Activated CD4-positive, alpha-beta T cell treated with anti-CD3 and anti-CD28 coated beads for 24 hours (primary cell): Measurements from ENCODE around the gene AGBL1.

ENCODE experiments used
- DNase-seq, 2 donors: peaks; one replicate each; pipeline ENCODE4 v3.0.0-alpha.2; 2020; ENCODE audit warnings: low read depth in 2 of 2

AGBL1 gene

GRCh38 chr15:86711476-86711875 is 631.8 kb downstream of the AGBL1 start:
- no peak for DNase-seq

DNA sequence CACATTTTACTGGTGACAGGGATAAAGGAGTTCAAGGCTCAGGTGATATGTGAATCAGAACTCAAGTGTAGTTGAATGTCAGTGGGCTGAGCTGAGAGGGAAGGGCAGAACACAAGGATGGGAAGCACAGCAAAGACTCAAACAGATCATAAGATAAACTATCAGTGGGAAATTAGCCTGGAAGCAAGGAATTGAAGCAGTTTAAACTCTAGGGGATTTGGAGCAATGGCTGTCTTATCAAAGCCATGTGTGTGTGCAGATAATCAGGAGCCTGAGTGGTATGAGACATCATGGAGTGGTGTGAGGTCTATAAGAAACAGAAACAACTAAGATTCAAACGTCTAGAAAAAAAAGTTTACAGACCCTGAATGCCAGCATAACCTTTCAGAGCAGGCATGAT is 634.6 kb downstream of the AGBL1 start:
- DNase-seq, result no peak

- no peak for DNase-seq
Measured at GRCh38 chr15:86725628-86726027, 646.0 kb downstream of the AGBL1 start.

- no peak for DNase-seq
Measured at GRCh38 chr15:86735247-86736040, 655.8 kb downstream of the AGBL1 start.

GRCh38 chr15:86741917-86742316 is 662.2 kb downstream of the AGBL1 start:
- no peak for DNase-seq

DNA sequence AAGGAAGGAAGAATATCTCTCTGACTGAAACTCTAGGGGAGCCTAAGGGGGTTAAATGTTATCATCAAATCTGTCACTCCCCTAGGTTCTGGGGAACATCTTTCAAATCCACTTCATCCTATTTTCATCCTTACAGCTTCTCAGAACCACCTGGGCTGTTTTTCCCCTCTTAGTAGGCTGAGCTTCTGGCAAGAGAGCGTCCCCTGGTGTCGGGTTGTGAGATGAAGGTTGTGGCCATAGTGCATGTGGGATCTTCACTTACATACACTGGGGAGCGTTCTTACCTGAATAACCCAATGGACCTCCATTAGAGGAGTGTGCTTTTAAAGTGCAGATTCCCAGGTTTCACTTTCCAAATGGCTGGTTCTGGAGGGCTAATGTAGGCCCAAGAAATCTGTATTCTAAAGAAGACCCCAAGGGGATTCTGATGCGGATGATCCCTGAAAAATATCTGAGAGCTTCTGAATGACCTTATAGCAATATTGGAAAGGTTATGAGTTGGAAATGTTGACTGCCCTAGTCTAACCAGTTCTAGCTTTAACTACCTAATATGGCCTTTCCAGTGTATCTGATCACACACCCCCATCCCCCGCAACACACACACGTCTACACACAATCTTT is 663.7 kb downstream of the AGBL1 start:
- peak; percentile 49 to 57 for DNase-seq

DNA sequence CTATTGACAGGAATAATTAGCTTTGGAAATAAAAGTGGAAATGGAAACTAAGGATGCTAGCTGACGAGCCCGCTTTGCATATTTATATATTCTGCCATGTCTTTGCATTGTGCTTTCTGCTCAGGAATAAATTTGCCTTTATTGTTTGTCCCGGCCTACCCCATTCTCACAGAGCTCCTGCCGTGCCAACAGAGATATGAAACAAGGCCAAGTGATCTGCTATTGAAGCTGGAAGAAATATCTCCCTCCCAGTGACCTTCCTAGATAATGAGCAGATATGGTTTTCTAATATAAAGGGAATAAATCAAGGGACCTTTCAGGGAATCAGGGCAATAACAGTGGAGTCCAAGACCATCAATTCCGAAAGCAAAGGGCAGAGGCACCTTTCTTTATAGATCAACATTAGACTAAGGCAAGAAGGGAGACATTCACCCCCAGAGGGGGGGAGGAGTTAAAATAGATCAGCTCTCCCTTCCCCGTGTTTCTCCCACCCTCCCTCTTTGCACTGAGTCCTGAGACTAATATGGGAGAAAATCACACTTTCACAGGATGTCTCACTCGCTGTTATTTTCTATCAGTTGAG is 664.6 kb downstream of the AGBL1 start:
- DNase-seq, result no peak

- no peak for DNase-seq
Measured at GRCh38 chr15:86751116-86751515, 671.4 kb downstream of the AGBL1 start.

DNA sequence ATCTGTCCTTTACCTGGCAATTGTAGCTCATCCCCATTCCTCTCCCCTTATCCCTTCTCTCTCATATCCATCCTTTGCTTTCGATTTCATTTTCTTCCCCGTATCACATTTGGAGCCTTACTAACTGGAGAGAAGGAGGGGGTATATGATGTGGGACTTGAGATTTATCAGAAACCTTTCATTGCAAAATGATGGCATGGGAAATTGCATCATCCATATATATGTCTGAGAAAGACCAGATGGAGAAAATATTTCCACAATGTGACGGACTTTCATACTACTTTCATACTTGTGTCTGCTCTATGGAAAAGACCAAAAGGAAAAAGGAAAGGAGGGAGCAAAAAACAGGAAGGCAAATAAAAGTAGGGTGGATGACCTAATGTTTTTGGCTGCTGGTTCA is 675.2 kb downstream of the AGBL1 start:
- no peak for DNase-seq

GRCh38 chr15:86756688-86757087 is 677.0 kb downstream of the AGBL1 start:
- no peak for DNase-seq

GRCh38 chr15:86759800-86760523 is 680.3 kb downstream of the AGBL1 start:
- no peak for DNase-seq

DNA sequence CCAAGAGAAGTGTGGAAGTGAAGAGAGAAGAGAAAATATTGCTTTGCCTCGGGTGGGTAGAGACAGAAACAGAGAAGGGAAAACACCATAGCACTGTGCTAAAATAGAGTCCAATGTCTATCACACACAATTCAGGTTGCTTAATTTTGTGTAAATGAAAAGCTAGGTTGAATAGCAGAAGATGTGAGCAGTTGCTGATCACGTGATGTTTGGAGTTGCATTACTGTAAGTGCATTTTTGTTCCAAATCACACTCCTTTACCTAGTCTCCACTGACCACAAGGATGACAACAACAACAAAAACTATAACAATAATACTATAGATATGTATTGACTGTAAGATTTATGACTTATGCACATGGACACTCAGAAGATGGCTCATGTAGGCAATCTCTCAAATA is 683.2 kb downstream of the AGBL1 start:
- no peak for DNase-seq

GRCh38 chr15:86764021-86764420 is 684.4 kb downstream of the AGBL1 start:
- DNase-seq, result no peak

DNA sequence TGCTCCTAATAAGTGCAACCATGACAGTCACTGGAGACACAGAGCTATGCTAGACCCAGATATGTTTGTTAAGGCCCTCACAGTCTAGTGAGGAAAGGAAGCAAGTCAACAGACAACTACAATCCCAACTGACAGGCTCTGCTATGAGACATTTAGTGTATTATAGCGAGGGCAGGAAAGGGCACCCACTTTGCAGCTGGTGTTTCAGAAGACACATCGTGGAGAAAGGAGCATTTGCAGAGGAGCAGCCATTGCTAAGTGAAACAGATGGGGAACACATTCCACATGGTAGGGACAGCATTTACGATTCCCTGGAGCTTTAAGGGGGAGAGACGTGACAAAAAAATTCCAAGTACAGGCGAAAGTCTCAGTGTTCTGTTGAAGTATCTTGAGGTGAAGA is 685.6 kb downstream of the AGBL1 start:
- DNase-seq, result no peak

- no peak for DNase-seq
Measured at GRCh38 chr15:86772369-86773059, 692.8 kb downstream of the AGBL1 start.

DNA sequence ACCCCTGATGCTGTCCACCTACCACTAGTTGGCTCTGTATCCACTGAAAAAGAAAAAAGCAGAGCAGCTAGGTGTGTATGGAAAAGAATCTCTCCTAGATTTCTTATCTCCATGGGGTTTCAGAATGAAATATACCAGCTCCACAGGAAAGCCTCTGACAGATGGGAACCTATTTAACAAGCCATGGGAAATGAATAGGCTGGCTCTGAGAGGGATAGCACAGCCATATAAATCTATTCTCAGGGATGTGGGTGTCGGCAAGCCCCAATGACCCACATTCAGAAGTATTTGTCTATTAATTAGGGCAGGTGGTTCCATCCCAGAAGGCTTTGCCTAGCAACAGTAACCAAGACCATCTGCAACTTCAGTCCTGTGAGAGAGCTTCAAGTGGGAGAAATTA is 694.1 kb downstream of the AGBL1 start:
- DNase-seq, result no peak

DNA sequence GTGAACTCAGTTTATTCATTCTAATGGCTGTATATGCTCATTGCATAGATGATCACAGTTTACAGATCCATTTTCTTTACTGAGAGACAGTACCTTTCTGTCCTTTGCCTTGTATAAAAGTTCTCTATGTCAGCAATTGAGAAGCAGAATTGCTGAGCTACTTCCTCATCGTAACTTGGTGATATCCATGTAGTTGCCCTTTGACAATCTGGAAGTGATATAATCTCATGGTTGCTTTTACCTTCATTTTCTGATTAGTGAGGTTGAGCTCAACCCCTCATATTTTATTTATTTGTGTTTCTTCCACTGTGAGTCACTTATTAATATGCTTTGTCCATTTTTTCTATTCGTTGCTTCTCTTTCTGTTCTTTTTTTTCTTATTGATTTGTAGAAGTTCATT is 696.5 kb downstream of the AGBL1 start:
- DNase-seq, result no peak

GRCh38 chr15:86796521-86796920 is 716.9 kb downstream of the AGBL1 start:
- DNase-seq, result no peak

DNA sequence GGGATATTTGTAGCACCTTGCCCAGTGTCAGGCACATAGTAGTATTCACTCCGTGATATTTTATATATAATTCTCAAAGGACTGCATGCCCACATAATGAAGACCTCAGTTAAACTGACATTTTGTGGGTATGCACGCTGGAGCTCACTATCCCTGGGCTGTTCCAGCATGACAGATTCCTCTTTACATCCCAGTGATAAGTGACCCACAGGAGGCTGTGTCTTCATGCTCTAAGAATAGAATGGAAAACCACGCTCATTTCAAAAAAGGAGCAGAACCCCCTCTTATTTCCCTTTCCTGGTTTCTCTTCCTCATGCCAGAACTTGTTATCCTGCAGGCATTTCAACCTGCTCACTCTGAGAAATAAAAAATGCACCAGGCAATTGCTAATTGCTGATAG is 717.5 kb downstream of the AGBL1 start:
- no peak for DNase-seq

DNA sequence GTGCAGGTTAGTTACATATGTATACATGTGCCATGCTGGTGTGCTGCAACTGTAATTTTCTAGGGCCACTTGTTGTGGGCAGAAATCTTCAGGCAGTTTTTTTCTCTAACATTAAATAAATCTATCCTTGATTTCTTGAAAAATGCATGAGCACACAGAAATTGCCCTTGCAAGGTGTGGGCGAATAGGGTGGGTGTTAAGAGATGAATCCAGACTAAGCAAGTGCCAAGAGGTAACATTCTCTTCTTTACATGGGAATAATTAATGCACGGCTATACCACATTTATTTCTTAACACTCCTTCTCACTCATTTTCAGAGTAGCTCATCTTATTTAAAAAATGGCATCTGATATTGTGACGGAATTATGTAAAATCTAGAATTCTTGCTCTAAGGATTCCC is 719.6 kb downstream of the AGBL1 start:
- no peak for DNase-seq

DNA sequence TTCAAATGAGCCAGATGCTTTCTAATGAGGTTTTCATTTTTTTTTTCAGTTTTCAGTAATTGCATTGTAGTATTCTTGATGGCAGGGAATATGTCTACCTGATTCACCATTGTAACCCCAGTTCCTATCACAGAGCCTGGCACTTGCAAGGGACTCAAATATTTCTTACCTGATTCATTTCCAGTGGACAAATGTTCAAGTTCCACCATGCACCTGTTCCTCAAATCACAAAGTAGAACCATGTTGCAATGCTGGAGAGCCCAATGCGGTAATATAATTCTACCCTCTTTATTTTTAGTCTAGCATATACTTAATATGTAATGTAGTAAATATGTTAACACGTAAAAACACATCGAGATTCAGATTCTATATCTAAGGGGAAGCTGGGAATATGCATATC is 722.6 kb downstream of the AGBL1 start:
- no peak for DNase-seq

DNA sequence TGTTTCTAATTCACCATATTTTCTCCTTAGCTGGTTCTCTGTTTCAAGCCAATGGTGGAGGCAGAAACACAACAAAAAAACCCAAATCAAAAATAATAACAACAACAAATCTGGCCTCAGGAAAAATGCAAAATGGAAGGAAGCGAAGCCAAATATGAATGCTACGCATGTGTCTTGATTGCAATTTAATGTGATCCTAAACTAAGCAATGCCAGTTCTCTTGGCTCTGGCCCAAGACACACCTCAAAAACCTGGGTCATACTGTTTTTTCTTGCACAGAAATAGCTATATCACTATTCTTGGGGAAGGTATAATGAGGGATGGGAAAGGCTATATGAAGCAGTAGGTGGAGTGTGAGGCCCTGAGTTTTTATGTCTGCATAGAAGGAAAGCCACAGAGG is 724.7 kb downstream of the AGBL1 start:
- DNase-seq, result no peak
